Measurements from ENCODE around the gene ARHGAP15.

ARHGAP15 gene

GRCh38 chr2:143345887-143346787 lies 216.9 kb downstream of the ARHGAP15 start:
- Histone ChIP-seq H3K9me2 (replicated peaks; ENCODE audit: control insufficient read depth, low read length) (no peaks in the 10 kb centered on the region), H3K4me2 (ENCODE audit: low read length) (no peak overlapping the region), H3F3A (ENCODE audit: control insufficient read depth, insufficient read depth) (no peaks in the 10 kb centered on the region), H3K4me3 (ENCODE audit: low read length) (no peak overlapping the region), H3K9me3 (ENCODE audit: control insufficient read depth, insufficient read depth, low read length) (no peaks in the 10 kb centered on the region), H3K79me2 (ENCODE audit: control insufficient read depth, low read length) (no peaks in the 10 kb centered on the region), H3K27ac (ENCODE audit: low read depth, low read length) (no peak overlapping the region), H3K4me1 (ENCODE audit: control insufficient read depth, low read length) (no peaks in the 10 kb centered on the region), H4K20me1 (ENCODE audit: control insufficient read depth, insufficient read depth, low read depth, low read length) (no peaks in the 10 kb centered on the region), H3K36me3 (ENCODE audit: control insufficient read depth, low read length) (no peaks in the 10 kb centered on the region), H3K27me3 (ENCODE audit: control insufficient read depth, low read length) (no peaks in the 10 kb centered on the region)
- no peak for TF ChIP-seq CTCF (IDR thresholded peaks at IDR 0.05; ENCODE audit: low read depth, low read length, poor library complexity, severe bottlenecking)
- TF ChIP-seq EZH2phosphoT487 (IDR thresholded peaks at IDR 0.05; ENCODE audit: borderline replicate concordance, low read length), result no peak

- H3K4me1 ChIP-seq (ENCODE audit: control insufficient read depth, low read length), result no peaks in the 10 kb centered on the region
- H3K79me2 ChIP-seq (ENCODE audit: control insufficient read depth, low read length), result no peaks in the 10 kb centered on the region
- H3K4me2 ChIP-seq (ENCODE audit: low read length), result no peak overlapping the region
- no peak overlapping the region for H3K27ac ChIP-seq (ENCODE audit: low read depth, low read length)
- no peaks in the 10 kb centered on the region for H3K27me3 ChIP-seq (ENCODE audit: control insufficient read depth, low read length)
- H4K20me1 ChIP-seq (ENCODE audit: control insufficient read depth, insufficient read depth, low read depth, low read length), result no peaks in the 10 kb centered on the region
- H3K9me2 ChIP-seq (replicated peaks; ENCODE audit: control insufficient read depth, low read length), result no peaks in the 10 kb centered on the region
- H3K4me3 ChIP-seq (ENCODE audit: low read length), result no peak overlapping the region
- H3F3A ChIP-seq (ENCODE audit: control insufficient read depth, insufficient read depth), result no peaks in the 10 kb centered on the region
- H3K36me3 ChIP-seq (ENCODE audit: control insufficient read depth, low read length), result no peaks in the 10 kb centered on the region
- H3K9me3 ChIP-seq (ENCODE audit: control insufficient read depth, insufficient read depth, low read length), result no peaks in the 10 kb centered on the region
- no peak for TF ChIP-seq EZH2phosphoT487 (IDR thresholded peaks at IDR 0.05; ENCODE audit: borderline replicate concordance, low read length)
- no peak for TF ChIP-seq CTCF (IDR thresholded peaks at IDR 0.05; ENCODE audit: low read depth, low read length, poor library complexity, severe bottlenecking)
Observed at GRCh38 chr2:143347271-143347695, 218.1 kb downstream of the ARHGAP15 start.

GRCh38 chr2:143347901-143348414 lies 218.7 kb downstream of the ARHGAP15 start:
- Histone ChIP-seq H3K9me3 (ENCODE audit: control insufficient read depth, insufficient read depth, low read length) (no peaks in the 10 kb centered on the region), H4K20me1 (ENCODE audit: control insufficient read depth, insufficient read depth, low read depth, low read length) (no peaks in the 10 kb centered on the region), H3K4me1 (ENCODE audit: control insufficient read depth, low read length) (no peaks in the 10 kb centered on the region), H3F3A (ENCODE audit: control insufficient read depth, insufficient read depth) (no peaks in the 10 kb centered on the region), H3K36me3 (ENCODE audit: control insufficient read depth, low read length) (no peaks in the 10 kb centered on the region), H3K27me3 (ENCODE audit: control insufficient read depth, low read length) (no peaks in the 10 kb centered on the region), H3K79me2 (ENCODE audit: control insufficient read depth, low read length) (no peaks in the 10 kb centered on the region), H3K4me2 (ENCODE audit: low read length) (no peak overlapping the region), H3K9me2 (replicated peaks; ENCODE audit: control insufficient read depth, low read length) (no peaks in the 10 kb centered on the region), H3K4me3 (ENCODE audit: low read length) (no peak overlapping the region), H3K27ac (ENCODE audit: low read depth, low read length) (no peak overlapping the region)
- TF ChIP-seq CTCF (IDR thresholded peaks at IDR 0.05; ENCODE audit: low read depth, low read length, poor library complexity, severe bottlenecking) (no peak), EZH2phosphoT487 (IDR thresholded peaks at IDR 0.05; ENCODE audit: borderline replicate concordance, low read length) (no peak)
